Stimulated activated CD8-positive, alpha-beta memory T cell treated with anti-CD3 and anti-CD28 coated beads, Interleukin-15, amount 100 ng/mL, for 1 hour (primary cell): Measurements from ENCODE around the gene SORCS2.

Experiments
- DNase-seq: peaks from one replicate; pipeline ENCODE4 v3.0.0-alpha.2; 2020; ENCODE audit warnings: low read depth

The SORCS2 gene

DNA sequence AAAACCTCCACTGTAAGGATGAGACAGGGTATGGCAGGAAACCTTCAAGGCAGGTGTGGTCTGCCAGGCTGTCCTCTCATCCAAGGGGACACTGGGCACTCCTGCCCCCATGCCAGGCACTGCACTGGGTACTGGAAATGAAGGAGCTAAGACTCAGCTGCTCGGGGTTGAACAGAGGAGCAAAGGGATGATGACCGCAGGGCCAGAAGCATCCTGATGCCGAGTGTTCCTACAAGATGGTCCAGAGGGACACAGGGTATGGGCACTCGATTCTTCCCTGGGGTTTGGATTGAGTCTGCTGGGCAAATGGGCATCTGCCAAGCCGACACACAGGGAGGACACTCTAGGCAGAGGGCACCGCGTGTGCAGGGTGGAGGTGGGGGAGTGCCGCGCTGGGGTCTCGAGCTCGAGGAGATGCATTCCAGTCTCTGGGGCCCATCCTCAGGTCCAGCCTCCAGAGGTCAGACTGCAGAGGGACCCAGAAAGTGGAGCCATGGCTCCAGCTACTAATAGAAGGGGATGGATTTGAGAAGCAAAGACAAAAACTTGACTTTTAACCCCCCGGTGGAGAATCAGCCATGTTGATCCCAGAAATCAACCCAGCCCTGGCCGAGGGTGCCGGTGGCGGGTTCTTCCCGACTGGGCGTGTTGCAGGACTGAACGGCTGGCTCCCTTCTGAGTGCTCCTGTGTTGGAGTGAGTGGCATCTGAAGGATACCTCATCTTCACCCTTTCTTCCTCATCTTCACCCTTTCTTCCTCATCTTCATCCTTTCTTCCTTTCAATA lies 500.3 kb downstream of the SORCS2 start:
- no peak for DNase-seq

DNA sequence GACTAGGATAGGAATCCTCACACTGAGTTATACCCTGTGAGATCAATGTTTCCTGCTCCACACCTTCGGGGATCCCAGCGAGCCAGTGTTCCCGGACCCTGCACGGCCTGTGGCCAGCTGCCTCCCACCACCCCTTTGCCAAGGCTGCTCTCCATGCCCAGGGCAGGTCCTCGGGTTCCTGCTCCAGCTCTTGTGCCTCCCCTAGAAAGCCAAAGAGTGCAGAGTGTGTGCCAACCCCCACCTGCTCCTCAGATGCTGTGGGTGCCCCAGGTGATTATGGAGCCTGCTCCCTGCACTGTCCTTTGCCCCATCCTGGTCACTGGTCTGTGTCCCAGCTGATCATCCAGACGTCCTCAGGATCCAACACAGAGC lies 500.9 kb downstream of the SORCS2 start:
- DNase-seq: no peak

DNA sequence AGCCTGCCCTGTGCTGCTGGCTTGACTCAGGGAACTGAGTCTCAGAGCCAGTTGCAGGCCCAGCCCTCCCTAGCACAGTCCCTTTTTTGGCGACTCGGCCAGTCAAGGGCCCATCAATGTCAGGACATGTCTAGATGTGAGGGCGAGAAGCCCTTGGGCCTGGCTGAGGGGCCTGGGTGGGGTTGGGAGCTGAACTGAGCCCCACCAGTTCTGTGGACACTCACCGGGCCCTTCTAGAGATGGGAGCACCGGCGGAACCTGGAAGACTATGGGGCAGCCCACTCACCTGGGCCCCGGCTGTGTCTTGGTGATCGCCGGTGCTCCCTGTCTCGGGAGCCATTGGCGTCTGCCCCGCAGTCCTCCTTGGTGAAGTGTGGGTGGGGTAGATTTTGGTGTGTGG lies 501.4 kb downstream of the SORCS2 start:
- DNase-seq: no peak

DNA sequence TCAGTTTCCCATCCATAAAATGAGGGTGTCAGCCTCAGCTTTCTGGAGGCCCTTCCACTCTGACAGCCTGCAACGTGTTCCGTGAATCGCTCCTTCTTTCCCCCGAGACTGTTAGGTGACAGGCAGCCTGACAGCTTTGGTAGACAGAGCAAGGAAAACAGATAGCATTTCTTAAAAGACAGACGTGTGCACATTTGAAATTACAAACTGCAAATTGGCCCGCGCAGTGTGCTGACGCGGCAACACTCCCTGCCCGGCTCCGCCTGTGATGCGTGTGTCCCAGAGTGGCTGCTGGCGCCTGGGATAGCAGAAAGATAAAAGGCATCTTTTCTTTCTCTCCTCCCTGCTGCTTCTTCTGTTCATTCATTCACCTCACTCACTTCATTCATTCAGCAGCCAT lies 502.0 kb downstream of the SORCS2 start:
- DNase-seq: no peak

DNA sequence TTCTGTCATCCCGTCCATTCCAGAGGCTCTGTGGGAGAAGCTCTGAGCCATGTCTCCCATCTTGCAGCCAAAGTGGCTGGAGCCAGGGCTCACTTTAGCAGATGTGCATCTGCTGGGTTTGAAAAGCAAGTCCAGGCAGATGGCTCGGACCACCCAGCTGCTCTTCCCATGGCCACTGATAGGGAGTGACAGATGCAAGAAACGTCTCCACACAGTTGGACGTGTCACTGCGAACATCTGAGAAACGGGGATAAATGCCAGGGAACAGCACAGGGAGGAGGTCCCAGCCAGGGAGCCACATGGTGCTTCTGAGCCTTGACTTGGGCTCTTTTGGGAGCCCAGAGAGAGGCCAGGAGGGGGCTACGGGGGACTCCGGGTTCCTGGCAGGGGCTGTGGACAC lies 505.0 kb downstream of the SORCS2 start:
- DNase-seq: no peak

DNA sequence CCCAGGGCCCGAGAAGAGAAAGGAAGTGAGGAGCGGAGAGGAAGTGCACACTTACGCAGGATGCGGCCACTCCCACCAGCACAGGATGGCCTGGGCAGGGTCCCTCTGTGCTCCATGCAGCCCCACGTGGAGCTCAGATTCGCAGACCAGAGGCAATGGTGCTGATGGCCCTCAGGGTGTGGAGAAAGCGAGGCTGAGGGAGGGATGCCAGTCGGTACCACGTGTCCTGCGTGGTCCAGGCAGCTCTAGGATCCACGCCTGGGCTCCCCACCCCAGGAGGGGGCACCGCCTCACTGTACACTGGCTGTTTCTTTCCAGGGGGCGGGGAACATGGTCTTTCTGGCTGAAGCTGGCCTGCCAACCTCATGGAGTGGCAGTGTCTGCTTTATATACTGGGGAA lies 505.5 kb downstream of the SORCS2 start:
- DNase-seq: no peak

DNA sequence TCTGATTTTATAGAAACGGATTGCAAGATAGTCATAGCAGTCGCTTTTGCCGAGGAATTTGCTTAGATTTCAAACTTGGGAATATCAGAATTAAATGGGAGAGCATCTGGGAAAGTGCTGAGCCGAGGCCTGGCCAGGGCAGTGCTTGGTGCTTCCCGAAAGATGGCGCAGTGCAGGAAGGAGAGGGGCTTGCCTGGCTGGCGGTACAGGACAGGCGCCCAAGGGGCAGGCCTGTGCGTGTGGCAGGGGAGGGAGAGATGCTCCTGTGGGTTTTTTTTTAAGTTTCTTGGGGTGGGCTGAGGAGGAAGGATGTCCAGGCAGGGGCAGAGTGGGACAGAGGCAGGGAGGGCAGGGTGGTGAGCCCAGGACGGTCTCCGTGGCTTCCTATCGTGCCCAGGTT lies 506.2 kb downstream of the SORCS2 start:
- DNase-seq: no peak

DNA sequence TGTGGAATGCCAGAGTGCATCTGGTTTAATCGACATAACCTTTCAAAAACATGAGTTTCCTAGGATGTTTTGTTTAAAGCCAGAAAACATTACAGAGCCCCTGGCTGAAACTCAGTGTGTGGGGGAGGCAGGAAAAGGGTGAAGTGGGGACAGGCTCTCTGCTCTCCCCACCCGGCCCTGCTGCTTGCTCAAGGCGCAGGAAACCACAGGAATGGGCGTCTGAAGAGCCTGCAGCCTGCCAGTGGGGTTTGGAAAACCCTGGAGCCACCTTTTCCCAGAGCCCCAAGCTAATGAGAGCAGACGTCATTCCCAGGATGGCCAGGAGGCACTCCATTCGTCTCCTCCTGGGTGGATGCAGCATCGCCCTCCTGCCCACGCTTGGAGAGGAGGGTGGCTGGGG lies 506.7 kb downstream of the SORCS2 start:
- no peak for DNase-seq

DNA sequence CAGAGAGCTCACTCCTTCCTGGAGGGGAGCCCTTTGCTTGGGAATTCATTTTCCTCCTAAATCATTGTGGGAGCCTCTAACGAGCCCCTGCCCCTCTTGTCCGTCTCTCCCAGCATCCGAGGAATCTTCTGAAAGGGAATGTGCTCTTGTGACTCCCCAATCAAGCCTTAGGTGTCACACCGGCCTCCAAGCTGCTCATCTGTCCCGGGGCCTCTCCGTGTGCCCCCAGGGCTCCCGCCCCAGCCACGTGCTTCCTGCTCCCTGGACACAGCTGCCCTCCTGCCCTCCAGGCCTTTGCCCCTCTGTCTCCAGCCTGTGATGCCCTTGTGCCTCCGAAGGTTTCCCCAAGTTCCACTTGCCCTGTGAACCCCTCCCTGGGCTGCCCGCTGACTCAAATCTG lies 507.5 kb downstream of the SORCS2 start:
- DNase-seq: no peak

DNA sequence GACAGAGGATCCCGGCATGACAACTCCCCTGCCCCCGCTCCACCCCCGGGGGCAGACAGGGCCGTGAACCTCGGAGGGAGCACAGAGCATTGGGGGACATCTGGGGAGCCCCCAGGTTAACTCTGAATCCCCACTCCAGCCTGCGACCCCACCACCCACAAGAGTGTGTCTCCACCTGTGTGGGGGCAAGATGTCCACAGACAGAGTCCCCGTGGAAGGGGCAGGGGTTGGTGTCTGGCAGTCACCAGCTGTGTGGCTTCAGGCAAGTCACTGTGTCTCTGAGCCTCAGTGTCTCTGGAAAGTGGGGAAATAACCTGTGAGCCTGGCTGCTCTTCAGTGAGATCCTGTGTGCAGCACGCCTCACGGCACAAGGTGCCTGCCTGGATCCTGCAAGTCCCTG lies 508.3 kb downstream of the SORCS2 start:
- DNase-seq: no peak

DNA sequence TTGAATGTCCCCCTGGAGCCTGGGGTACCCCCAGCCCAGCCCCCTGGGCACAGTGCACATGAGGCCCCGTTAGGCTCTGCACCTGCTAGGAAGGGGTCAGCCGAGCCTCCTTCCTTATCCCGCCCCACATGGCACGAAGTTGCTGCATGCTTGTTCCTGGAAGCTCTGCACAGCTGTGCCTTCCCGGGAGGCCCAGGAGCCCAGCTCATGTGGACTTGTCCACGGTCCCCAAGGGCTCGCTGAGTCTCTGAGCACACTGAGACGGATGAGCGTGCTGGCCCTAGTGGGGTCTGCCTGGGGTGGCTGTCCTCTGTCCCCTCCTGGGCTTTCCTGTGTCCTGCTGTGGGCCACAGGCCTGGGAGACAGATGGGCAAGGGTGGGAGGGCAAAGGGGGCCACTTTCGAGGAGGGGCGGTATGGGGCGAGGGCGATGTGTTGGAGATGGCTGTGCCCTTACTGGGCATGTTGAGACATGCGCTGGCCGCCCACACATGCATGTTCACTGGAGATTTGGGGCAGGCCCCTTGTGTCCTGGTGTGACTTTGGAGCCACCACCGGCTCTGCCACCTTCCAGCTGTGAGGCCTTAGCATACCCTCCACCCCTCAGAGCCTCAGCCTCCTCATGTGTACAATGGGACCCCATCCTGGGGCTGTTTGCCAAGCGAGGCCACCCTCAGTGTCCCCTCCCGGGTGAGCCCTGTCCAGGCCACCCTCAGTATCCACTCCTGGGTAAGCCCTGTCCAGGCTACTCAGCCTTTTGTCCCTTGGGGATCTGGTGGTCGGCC lies 509.7 kb downstream of the SORCS2 start:
- no peak for DNase-seq

DNA sequence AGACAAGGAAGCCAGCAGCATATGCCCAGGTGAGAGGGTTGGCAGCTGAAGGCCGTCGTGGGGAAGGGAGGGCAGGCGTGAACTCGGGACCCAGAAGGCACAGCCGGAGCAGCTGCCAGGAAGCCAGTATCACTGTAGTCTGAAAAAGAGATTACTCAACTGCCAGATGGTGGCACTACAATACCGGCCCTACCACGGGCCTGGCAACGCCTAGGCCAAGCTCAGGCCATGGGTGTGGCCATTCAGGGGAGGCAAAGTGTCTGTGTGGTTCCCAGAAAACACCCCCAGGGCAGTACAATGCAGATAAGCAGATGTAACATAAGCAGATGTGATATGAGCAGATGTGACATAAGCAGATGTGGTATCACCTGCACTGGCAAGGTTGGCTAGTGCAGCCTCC lies 511.4 kb downstream of the SORCS2 start:
- no peak for DNase-seq

DNA sequence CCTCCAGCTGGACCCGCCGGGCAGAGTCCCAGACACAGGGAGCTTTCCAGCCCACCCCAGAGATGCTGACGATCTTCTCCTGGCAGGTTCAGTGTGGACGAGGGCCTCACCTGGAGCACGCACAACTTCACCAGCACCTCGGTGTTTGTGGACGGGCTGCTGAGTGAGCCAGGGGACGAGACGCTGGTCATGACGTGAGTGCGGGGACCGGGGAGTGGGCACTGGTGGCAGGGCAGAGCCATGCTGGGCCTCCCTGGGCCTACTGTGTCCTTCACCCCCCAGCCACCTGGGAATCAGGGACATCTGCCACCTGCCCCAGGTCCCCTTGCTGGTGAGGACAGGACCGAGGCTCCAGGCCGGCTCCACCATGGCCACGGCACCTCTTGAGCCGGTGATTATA lies 511.8 kb downstream of the SORCS2 start:
- DNase-seq: no peak

DNA sequence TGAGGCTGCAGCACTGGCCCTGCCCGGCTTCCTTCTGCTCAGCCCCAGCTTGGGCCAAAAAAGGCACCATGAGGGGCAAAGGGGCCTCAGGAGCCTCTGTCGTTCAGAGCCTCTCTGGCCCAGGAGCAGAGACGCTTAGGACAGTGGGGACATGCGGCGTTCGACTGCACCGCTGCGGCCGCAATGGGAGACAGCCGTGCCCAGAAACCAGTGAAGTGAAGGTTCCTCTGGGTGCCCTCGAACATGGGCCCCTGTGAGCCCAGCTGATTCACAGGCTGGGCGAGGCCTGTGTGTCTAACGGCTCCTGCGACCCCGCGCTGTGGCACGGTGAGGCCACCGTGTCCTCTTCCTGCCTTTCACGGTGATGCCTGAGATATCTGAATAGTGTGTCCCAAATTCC lies 512.3 kb downstream of the SORCS2 start:
- DNase-seq: no peak

DNA sequence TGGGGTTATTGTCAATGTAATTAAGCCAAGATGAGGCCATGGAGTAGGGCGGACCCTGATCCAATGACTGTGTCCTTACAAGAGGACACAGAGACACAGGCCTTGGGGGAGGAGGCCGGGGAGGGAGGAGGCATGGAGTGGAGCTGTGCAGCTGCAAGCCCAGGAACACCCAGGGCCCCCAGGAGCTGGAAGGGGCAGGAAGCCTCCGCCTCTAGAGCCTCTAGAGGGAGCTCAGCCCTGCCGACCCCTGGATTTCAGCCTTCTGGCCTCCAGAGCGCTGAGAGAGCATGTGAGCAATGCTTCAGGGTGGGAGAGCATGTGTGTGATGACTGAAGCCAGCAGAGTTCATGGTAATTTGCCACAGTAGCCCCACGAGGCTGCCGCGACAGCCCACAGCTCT lies 512.7 kb downstream of the SORCS2 start:
- DNase-seq: no peak

DNA sequence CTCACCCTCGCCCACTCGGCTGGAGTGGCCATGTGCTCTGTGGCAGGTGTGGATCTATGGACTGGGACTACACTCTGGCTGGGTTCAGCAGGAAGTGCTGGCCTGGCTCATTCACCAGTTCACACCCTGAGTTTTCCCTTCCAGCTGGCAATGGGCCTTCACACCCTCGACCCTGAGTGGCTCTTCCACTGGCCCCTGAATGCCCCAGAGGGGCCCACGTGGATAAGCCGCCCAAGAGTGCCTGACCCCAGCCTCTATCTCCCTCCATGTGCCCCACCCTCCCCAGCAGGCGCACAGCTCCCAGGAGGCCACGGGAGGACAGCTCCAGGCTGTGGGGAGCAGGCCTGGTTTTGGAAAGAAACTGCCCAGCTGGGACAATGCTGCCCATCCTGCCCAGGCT lies 513.3 kb downstream of the SORCS2 start:
- DNase-seq: no peak

DNA sequence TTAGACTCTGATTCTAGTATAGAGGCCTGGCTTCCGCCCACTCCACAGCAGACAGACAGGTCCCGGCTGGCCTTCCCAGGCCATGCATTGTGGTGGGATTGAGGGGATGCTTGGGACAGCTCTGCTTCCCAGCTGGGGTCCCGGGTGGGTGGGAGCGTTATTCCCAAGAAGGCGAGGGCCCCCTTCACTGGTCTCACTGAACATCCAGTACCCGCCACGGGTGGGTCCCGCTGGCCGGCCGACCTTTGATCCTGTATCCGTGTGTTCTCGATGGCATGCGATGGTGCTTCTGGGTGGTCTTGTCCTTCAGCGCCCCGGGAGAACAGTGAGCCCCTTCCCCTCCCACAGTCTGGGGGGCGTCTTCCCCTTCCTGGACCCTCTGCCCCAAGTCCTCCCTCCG lies 515.9 kb downstream of the SORCS2 start:
- no peak for DNase-seq

DNA sequence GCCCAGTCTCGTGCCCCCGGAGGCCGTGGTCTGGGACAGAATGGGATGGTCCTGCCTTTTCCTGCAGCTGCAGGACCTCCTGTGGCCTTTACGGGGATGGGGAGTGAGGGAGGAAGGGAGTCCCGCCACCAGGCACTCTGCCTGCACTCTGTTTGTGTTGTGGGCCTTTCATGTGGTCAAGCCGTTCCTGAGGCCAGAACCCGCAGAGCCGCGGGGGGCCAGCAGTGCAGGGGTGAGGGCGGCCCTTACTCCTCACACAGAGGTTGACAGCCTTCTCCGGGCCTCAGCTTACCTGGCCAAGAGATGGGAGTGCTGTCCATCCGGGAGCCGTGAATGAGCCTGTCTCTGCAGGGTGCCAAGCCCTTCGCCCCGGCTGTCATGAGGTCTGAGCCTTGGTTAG lies 516.6 kb downstream of the SORCS2 start:
- DNase-seq: no peak

DNA sequence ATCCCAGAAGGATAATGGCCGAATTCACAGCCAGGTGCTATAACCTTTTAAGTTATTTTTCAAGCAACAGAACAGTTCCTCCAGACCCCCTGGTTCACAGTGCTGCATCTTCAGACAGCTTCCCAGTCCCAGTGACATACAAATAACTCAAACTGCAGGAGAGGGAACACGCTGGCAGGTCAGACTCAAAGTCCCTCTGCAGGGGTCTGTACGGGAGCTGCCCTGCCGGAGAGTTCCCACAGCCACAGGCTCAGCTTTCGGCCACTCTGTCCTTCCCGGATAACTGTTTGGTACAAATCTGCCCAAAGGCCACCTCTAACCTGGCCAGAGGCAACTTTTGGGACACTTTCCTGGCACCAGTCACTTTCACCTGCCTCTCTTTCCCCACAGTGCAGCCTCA lies 517.1 kb downstream of the SORCS2 start:
- no peak for DNase-seq

DNA sequence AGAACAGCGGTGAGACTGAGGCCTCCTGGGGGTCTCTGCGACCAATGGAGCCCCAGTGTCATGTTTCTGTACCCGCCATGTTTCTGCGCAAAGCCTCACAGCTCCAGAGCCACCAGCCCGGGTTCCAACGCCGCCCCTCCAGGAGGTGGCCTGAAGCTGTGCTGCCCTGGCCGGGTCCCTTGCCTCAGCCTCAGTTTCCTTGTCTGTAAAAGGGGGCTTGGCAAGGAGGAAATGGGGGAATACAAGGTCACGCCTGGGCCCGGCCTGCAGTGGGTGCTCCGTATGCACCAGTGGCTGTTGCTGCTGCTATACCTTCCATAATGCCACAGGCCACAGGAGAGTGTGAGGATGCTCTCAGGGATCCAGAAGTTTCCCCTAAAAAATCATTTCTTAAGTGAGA lies 517.8 kb downstream of the SORCS2 start:
- DNase-seq: no peak

DNA sequence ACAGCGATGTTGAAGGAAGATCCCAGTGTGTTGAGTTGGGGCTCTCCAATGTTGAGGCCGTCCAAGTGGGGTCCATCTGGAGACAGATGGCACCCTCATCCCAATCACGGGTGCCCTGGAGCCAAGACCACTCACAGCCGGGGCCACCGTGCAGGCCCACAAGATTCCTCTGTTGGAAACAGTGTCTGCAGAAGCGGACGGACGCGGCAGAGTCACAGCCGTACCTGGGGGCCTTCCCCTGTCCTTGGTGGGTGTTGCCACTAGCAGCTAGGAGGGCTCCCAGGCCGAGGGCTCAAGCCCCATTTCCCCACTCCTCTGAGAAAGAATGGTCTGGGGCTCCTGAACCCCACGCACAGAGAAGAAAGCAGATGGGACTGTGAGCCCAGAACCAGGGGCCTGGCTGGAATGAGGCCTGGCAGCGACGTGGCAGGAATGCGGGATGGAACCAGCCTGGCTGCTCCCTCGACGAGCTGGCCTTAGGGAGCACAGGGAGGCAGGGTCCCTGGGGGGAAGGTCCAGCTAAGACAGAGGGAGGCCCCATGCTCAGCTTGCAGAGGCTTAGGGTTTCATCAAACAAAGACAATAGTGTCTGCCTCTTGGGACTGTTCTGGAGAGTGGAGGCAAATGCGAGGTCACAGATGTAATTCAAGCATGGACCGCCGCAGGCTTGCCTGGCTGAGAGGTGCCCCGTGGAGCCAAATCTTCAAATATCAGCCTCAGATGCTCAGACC lies 518.4 kb downstream of the SORCS2 start:
- DNase-seq: no peak

DNA sequence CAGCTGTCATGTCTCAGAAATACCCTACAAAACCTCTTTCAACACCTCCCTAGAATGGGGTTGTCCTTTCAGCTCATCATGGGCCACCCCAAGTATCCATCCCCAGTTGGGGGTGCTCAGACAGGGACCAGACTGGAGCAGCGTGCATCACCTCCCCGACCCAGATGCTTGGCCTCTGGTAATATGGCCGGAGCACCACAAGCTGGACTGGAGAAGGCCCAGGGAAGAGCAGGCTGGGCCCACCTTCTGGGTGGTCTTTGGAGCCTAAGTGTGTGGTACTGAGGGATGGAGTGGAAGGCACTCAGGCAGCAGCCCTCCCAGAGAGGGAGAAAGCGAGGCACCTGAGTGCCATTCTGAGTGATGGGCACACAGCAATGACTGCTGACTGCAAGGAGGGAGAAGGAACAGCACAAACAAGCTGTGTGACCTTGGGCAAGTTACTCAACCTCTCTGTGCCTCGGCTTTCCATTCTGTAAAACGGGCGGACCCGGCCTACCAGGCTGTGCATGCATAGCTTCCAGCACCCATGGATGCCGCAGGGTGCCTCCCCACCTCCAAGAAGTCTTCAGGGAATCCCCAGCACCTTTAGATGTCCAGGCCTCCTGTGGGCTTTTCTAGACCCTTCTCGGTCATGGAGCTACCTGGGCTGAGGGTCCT lies 519.1 kb downstream of the SORCS2 start:
- DNase-seq: no peak
